H9 (cell line): ENCODE data around the gene NAGA. TPM values are rescaled to one million over a fixed set of nuclear protein-coding genes. Genes with fewer than 3 reads are reported as not detected.

Source experiments
- DNase-seq: peaks from one replicate; pipeline ENCODE4 v3.0.0-alpha.2; 2017
- H2AFZ ChIP-seq: one replicate; pipeline ENCODE4 v1.6.1; 2013; ENCODE audit warnings: mild to moderate bottlenecking, low read length, control low read depth, moderate library complexity
- H2AK5ac ChIP-seq: 2 replicates; pipeline ENCODE4 v1.6.1; 2013; ENCODE audit warnings: low read length, control low read depth, mixed read lengths; ENCODE audit not compliant: insufficient read length
- H2BK120ac ChIP-seq: one replicate; pipeline ENCODE4 v1.6.1; 2013; ENCODE audit warnings: low read depth, mild to moderate bottlenecking, low read length, control low read depth, inconsistent platforms; ENCODE audit not compliant: poor library complexity, severe bottlenecking
- H2BK12ac ChIP-seq: 2 replicates; pipeline ENCODE4 v1.6.1; 2013; ENCODE audit warnings: low read length, control low read depth, mixed read lengths, low read depth; ENCODE audit not compliant: insufficient read length
- H2BK15ac ChIP-seq: 2 replicates; pipeline ENCODE4 v1.6.1; 2013; ENCODE audit warnings: low read depth, low read length, control low read depth
- H2BK20ac ChIP-seq: one replicate; pipeline ENCODE4 v1.6.1; 2013; ENCODE audit warnings: low read depth, mild to moderate bottlenecking, low read length, control low read depth, inconsistent platforms; ENCODE audit not compliant: poor library complexity, severe bottlenecking
- H2BK5ac ChIP-seq: 2 replicates; pipeline ENCODE4 v1.6.1; 2013; ENCODE audit warnings: low read length, control low read depth, mixed read lengths; ENCODE audit not compliant: insufficient read length
- H3K14ac ChIP-seq: 2 replicates; pipeline ENCODE4 v1.6.1; 2013; ENCODE audit warnings: low read length, control low read depth; ENCODE audit not compliant: insufficient read depth
- H3K18ac ChIP-seq: 2 replicates; pipeline ENCODE4 v1.6.1; 2013; ENCODE audit warnings: low read depth, mild to moderate bottlenecking, mixed read lengths, low read length, control low read depth; ENCODE audit not compliant: insufficient read length
- H3K23ac ChIP-seq: 2 replicates; pipeline ENCODE4 v1.6.1; 2013; ENCODE audit warnings: low read length, control low read depth, mixed read lengths, low read depth; ENCODE audit not compliant: insufficient read length
- H3K23me2 ChIP-seq: 2 replicates; pipeline ENCODE4 v1.6.1; 2013; ENCODE audit warnings: low read depth, mild to moderate bottlenecking, mixed read lengths, low read length, control low read depth; ENCODE audit not compliant: insufficient read length, poor library complexity, severe bottlenecking
- H3K27ac ChIP-seq: 2 replicates; pipeline ENCODE4 v1.5.1; 2013; ENCODE audit warnings: low read length, control low read depth, mixed read lengths, low read depth; ENCODE audit not compliant: insufficient read length
- H3K27me3 ChIP-seq: 2 replicates; pipeline ENCODE4 v1.6.1; 2013; ENCODE audit warnings: low read length, control low read depth, inconsistent platforms; ENCODE audit not compliant: insufficient read depth
- H3K4ac ChIP-seq: 2 replicates; pipeline ENCODE4 v1.6.1; 2013; ENCODE audit warnings: low read depth, mild to moderate bottlenecking, control low read depth, inconsistent platforms, low read length, moderate library complexity
- H3K4me1 ChIP-seq: 2 replicates; pipeline ENCODE4 v1.6.1; 2013; ENCODE audit warnings: low read length, control low read depth, inconsistent platforms; ENCODE audit not compliant: insufficient read depth
- H3K4me2 ChIP-seq: 2 replicates; pipeline ENCODE4 v1.6.1; 2013; ENCODE audit warnings: low read length, control low read depth, mixed read lengths; ENCODE audit not compliant: insufficient read length, insufficient read depth
- H3K56ac ChIP-seq: 2 replicates; pipeline ENCODE4 v1.6.1; 2013; ENCODE audit warnings: low read depth, mild to moderate bottlenecking, mixed read lengths, low read length, control low read depth; ENCODE audit not compliant: insufficient read length
- H3K79me1 ChIP-seq: 2 replicates; pipeline ENCODE4 v1.6.1; 2013; ENCODE audit warnings: low read depth, mild to moderate bottlenecking, moderate library complexity, low read length, control low read depth, inconsistent platforms; ENCODE audit not compliant: insufficient read depth, poor library complexity, severe bottlenecking
- H3K79me2 ChIP-seq: 2 replicates; pipeline ENCODE4 v1.6.1; 2013; ENCODE audit warnings: low read length, control low read depth, inconsistent platforms; ENCODE audit not compliant: insufficient read depth
- H3K9ac ChIP-seq: 2 replicates; pipeline ENCODE4 v1.6.1; 2013; ENCODE audit warnings: low read length, control low read depth, mixed read lengths; ENCODE audit not compliant: insufficient read length; ENCODE audit errors: extremely low read depth
- H3K9me3 ChIP-seq: one replicate; pipeline ENCODE4 v1.6.1; 2013; ENCODE audit warnings: low read depth, low read length, inconsistent platforms; ENCODE audit not compliant: control insufficient read depth
- H3T11ph ChIP-seq: one replicate; pipeline ENCODE4 v1.6.1; 2013; ENCODE audit warnings: mild to moderate bottlenecking, low read length, control low read depth, inconsistent platforms
- H4K20me1 ChIP-seq: one replicate; pipeline ENCODE4 v1.6.1; 2013; ENCODE audit not compliant: control insufficient read depth, insufficient read length, insufficient read depth
- H4K5ac ChIP-seq: 2 replicates; pipeline ENCODE4 v1.6.1; 2013; ENCODE audit warnings: low read depth, mild to moderate bottlenecking, mixed read lengths, low read length, control low read depth; ENCODE audit not compliant: insufficient read length
- H4K8ac ChIP-seq: replicated peaks from 2 replicates; pipeline ENCODE4 v1.6.1; 2013; ENCODE audit warnings: low read length, control low read depth, mixed read lengths, low read depth; ENCODE audit not compliant: insufficient read length
- H4K91ac ChIP-seq: 2 replicates; pipeline ENCODE4 v1.6.1; 2013; ENCODE audit warnings: low read depth, mild to moderate bottlenecking, moderate library complexity, mixed read lengths, low read length, control low read depth; ENCODE audit not compliant: insufficient read length
- H3K27ac Mint-ChIP-seq, 3 experiments: 2 replicates in 2 of 3; 3 replicates in 1 of 3; pipeline ENCODE4 v1.8.0; 2020 to 2021; ENCODE audit warnings: mixed read lengths in 3 of 3, mild to moderate bottlenecking in 1 of 3, moderate library complexity in 1 of 3
- H3K27me3 Mint-ChIP-seq: 2 replicates; pipeline ENCODE4 v1.8.0; 2021; ENCODE audit warnings: low read depth, mild to moderate bottlenecking, moderate library complexity, mixed read lengths
- H3K36me3 Mint-ChIP-seq, 3 experiments: 2 replicates in 2 of 3; 3 replicates in 1 of 3; pipeline ENCODE4 v1.8.0; 2020 to 2021; ENCODE audit warnings: low read depth in 3 of 3, mixed read lengths in 3 of 3; ENCODE audit not compliant: insufficient read depth in 1 of 3
- H3K4me1 Mint-ChIP-seq, 2 experiments: 2 replicates each; pipeline ENCODE4 v1.8.0; 2020; ENCODE audit warnings: mixed read lengths in 2 of 2
- H3K4me3 Mint-ChIP-seq, 2 experiments: 2 replicates in 1 of 2; 3 replicates in 1 of 2; pipeline ENCODE4 v1.8.0; 2020 to 2021; ENCODE audit warnings: mild to moderate bottlenecking in 2 of 2, mixed read lengths in 2 of 2, moderate library complexity in 1 of 2
- H3K9me3 Mint-ChIP-seq, 2 experiments: 2 replicates in 1 of 2; 3 replicates in 1 of 2; pipeline ENCODE4 v1.8.0; 2020; ENCODE audit warnings: mild to moderate bottlenecking in 2 of 2, mixed read lengths in 2 of 2, moderate library complexity in 1 of 2
- CTCF ChIP-seq: fragments of 200-600 bp; sonication (generic); conservative IDR thresholded peaks from 3 replicates; pipeline ENCODE4 v1.8.0; 2021; ENCODE audit warnings: antibody characterized with exemption, mild to moderate bottlenecking
- WGBS: extraction: QIAGEN DNeasy Blood & Tissue Kit; methylation state at CpG from one replicate; pipeline ENCODE4 v1.1.7; 2013; ENCODE audit warnings: missing lambda C conversion rate, low lambda C conversion rate, mixed read lengths; ENCODE audit not compliant: insufficient read length; ENCODE audit errors: extremely low coverage; 5-methylcytosine and 5-hydroxymethylcytosine counted together
- long read RNA-seq: library from polyadenylated mRNA; unstranded; transcript quantifications from one replicate; pipeline ENCODE4 v2.0.0, GENCODE V29; 2020
- total RNA-seq: library from RNA; stranded (reverse); gene quantifications from 2 replicates; pipeline ENCODE4 v1.2.1, GENCODE V29; 2021

Gene NAGA
- 16.1 and 16.6 TPM in 2 replicates for total RNA-seq
- long read RNA-seq, transcript NAGA-202 (10 exons, 1,869 nt) = minor isoform, 14 of 84 reads
- long read RNA-seq, transcript NAGA-203 (10 exons, 1,856 nt) = minor isoform, 12 of 84 reads
- long read RNA-seq, transcript NAGA-201 (9 exons, 3,694 nt) = major isoform, 34 of 84 reads
- long read RNA-seq, partial matches to known transcripts = 2 of 84 reads
- long read RNA-seq, other reads (novel, unspliced or antisense) = 22 of 84 reads

- Mint-ChIP-seq H3K9me3 (no peaks in the 10 kb centered on the region; a peak in 2 of 5 replicates), H3K36me3 (peaks cover 13 to 23% (median 19%) of the 10 kb centered on the region in 3 experiments), H3K27me3 (peaks cover 6% of the 10 kb centered on the region), H3K27ac (peak within 1 kb of the TSS in 2 of 3 experiments; percentile 48 to 85; a peak in 2 of 7 replicates), H3K4me1 (peaks cover 24 to 25% of the 10 kb centered on the region in 2 experiments), H3K4me3 (peak within 1 kb of the TSS; percentile 74 to 88)
- H3K27ac ChIP-seq = no peak within 1 kb of the TSS
- no peak within 1 kb of the TSS for H4K91ac ChIP-seq
- H2BK12ac ChIP-seq = no peak within 1 kb of the TSS
- H2BK120ac ChIP-seq = no peak within 1 kb of the TSS
- no peak for TF ChIP-seq CTCF
- no CpG with 5 or more reads among the region's 56 CpGs for WGBS
- no peak within 1 kb of the TSS for H2BK5ac ChIP-seq
- peak within 1 kb of the TSS; percentile 51 for H3K9ac ChIP-seq
- H3K56ac ChIP-seq = no peak within 1 kb of the TSS
- no peaks in the 10 kb centered on the region for H3K9me3 ChIP-seq
- peaks cover 8% of the 10 kb centered on the region for H3K23me2 ChIP-seq
- no peaks in the 10 kb centered on the region for H3K79me1 ChIP-seq
- H2AFZ ChIP-seq = no peak within 1 kb of the TSS
- no peaks in the 10 kb centered on the region for H3K27me3 ChIP-seq
- peaks cover under 1% of the 10 kb centered on the region; the same call in 1 of the 2 replicates for H3K4me1 ChIP-seq
- peak; percentile 97 for DNase-seq
- H3K4me2 ChIP-seq = peak within 1 kb of the TSS; percentile 73
- H3K18ac ChIP-seq = peak within 1 kb of the TSS; percentile 93
- no peak within 1 kb of the TSS for H3K4ac ChIP-seq
- H2BK20ac ChIP-seq = no peak within 1 kb of the TSS
- H2AK5ac ChIP-seq = no peak within 1 kb of the TSS
- H2BK15ac ChIP-seq = no peak within 1 kb of the TSS
- no peak within 1 kb of the TSS for H3K23ac ChIP-seq
- no peak within 1 kb of the TSS for H3T11ph ChIP-seq
- peak within 1 kb of the TSS; percentile 24 for H4K5ac ChIP-seq
- H3K79me2 ChIP-seq = no peaks in the 10 kb centered on the region
- H4K8ac ChIP-seq = peak within 1 kb of the TSS; percentile 13
- H4K20me1 ChIP-seq = no peaks in the 10 kb centered on the region
- H3K14ac ChIP-seq = peak within 1 kb of the TSS; percentile 80; the same call in 1 of the 2 replicates
These were observed at the start of gene NAGA for GRCh38 chr22:42070517-42071422. Gene NAGA, minus strand, starts transcription at chr22:42070812. Its CDS starts 515 bp downstream, at chr22:42070297.
